H1 (cell line): ENCODE data around the gene SYN1. TPM values are rescaled to one million over a fixed set of nuclear protein-coding genes. Genes with fewer than 3 reads are reported as not detected.
A peak's percentile ranks its signal among the peaks of the same experiment; 100 is the strongest.

ENCODE experiments used
- CTCF ChIA-PET: fragments of 300-600 bp; sonication (Branson Sonifier 250); formaldehyde crosslinking; loops from one replicate; lab custom pipeline; 2021; ENCODE audit not compliant: partially characterized antibody; lab: Charles Lee
- POLR2A ChIA-PET: fragments of 300-600 bp; sonication (Branson Sonifier 250); formaldehyde crosslinking; loops from one replicate; lab custom pipeline; 2021; ENCODE audit warnings: inconsistent platforms; ENCODE audit not compliant: partially characterized antibody; lab: Charles Lee
- DNase-seq, 2 experiments: peaks; one replicate each; pipeline versions ENCODE4 v3.0.0 to v3.0.0-alpha.2; 2010 to 2022; ENCODE audit warnings: low spot score in 2 of 2, low read depth in 1 of 2, mixed read lengths in 1 of 2
- FAIRE-seq: peaks from 2 replicates; lab custom pipeline; 2011; peaks lifted over from hg19 to GRCh38; lab: Jason Lieb, UNC
- H2AFZ ChIP-seq: 2 replicates; pipeline ENCODE4 v1.8.1; 2012; ENCODE audit warnings: low read length, inconsistent platforms
- H2AK5ac ChIP-seq: 2 replicates; pipeline ENCODE4 v1.6.1; 2013; ENCODE audit warnings: low read depth, low read length
- H2BK120ac ChIP-seq: replicated peaks from 2 replicates; pipeline ENCODE3; 2013; ENCODE audit warnings: low read depth, low read length, inconsistent platforms
- H2BK12ac ChIP-seq: 2 replicates; pipeline ENCODE4 v1.6.1; 2013; ENCODE audit warnings: low read depth, low read length
- H2BK15ac ChIP-seq: 2 replicates; pipeline ENCODE4 v1.6.1; 2013; ENCODE audit warnings: low read length
- H2BK20ac ChIP-seq: 2 replicates; pipeline ENCODE4 v1.6.1; 2013; ENCODE audit warnings: low read length
- H2BK5ac ChIP-seq: 2 replicates; pipeline ENCODE4 v1.6.1; 2013; ENCODE audit warnings: low read depth, low read length
- H3K14ac ChIP-seq: 2 replicates; pipeline ENCODE4 v1.6.1; 2013; ENCODE audit warnings: inconsistent platforms; ENCODE audit not compliant: insufficient read length
- H3K18ac ChIP-seq: 2 replicates; pipeline ENCODE4 v1.6.1; 2013; ENCODE audit warnings: low read length; ENCODE audit errors: extremely low read depth
- H3K23ac ChIP-seq: 2 replicates; pipeline ENCODE4 v1.6.1; 2013; ENCODE audit warnings: inconsistent platforms; ENCODE audit not compliant: insufficient read length
- H3K23me2 ChIP-seq: 2 replicates; pipeline ENCODE4 v1.6.1; 2013; ENCODE audit warnings: low read depth, low read length
- H3K27ac ChIP-seq: 2 replicates; pipeline ENCODE4 v1.6.1; 2011; ENCODE audit warnings: low read depth, low read length, inconsistent platforms
- H3K27me3 ChIP-seq, 4 experiments: replicated peaks in 1 of 4; 1 replicate in 1 of 4; 2 replicates in 3 of 4; pipeline versions ENCODE4 v1.6.1 to v1.8.1; 2011 to 2013; ENCODE audit warnings: low read length in 3 of 4, mild to moderate bottlenecking in 3 of 4, inconsistent platforms in 2 of 4, mixed read lengths in 2 of 4, moderate library complexity in 1 of 4; ENCODE audit not compliant: control insufficient read depth in 3 of 4, insufficient read depth in 3 of 4; ENCODE audit errors: extremely low read depth in 1 of 4
- H3K36me3 ChIP-seq, 4 experiments: 2 replicates each; pipeline versions ENCODE4 v1.6.1 to v1.8.1; 2011 to 2013; ENCODE audit warnings: mild to moderate bottlenecking in 4 of 4, low read length in 3 of 4, moderate library complexity in 2 of 4, control low read depth in 1 of 4, inconsistent platforms in 1 of 4; ENCODE audit not compliant: insufficient read depth in 4 of 4, control insufficient read depth in 2 of 4
- H3K4ac ChIP-seq: replicated peaks from 2 replicates; pipeline ENCODE3; 2013; ENCODE audit warnings: low read length, low read depth, mixed read lengths, inconsistent platforms; ENCODE audit not compliant: insufficient read length
- H3K4me1 ChIP-seq, 4 experiments: replicated peaks in 1 of 4; 1 replicate in 1 of 4; 2 replicates in 3 of 4; pipeline versions ENCODE4 v1.6.1 to v1.8.1; 2011 to 2013; ENCODE audit warnings: low read length in 3 of 4, inconsistent platforms in 2 of 4, mixed read lengths in 1 of 4; ENCODE audit not compliant: insufficient read depth in 4 of 4, control insufficient read depth in 3 of 4
- H3K4me2 ChIP-seq, 2 experiments: 2 replicates each; pipeline versions ENCODE4 v1.6.1 to v1.8.1; 2011 to 2013; ENCODE audit warnings: low read depth in 2 of 2, low read length in 2 of 2, control low read depth in 1 of 2, inconsistent platforms in 1 of 2, mild to moderate bottlenecking in 1 of 2; ENCODE audit not compliant: insufficient read depth in 1 of 2
- H3K4me3 ChIP-seq, 4 experiments: fragments of 200-600, 300-600 bp in 1 of 4; sonication (generic), shearing (Covaris generic), sonication (Bioruptor Twin) in 1 of 4; 2 replicates each; pipeline versions ENCODE4 v1.5.1 to v1.8.1; 2011 to 2016; ENCODE audit warnings: low read length in 4 of 4, low read depth in 3 of 4, control low read depth in 2 of 4, inconsistent platforms in 2 of 4, mild to moderate bottlenecking in 2 of 4, mixed read lengths in 1 of 4, moderate library complexity in 1 of 4; ENCODE audit not compliant: insufficient read depth in 2 of 4; ENCODE audit errors: extremely low read depth in 1 of 4
- H3K56ac ChIP-seq: replicated peaks from 2 replicates; pipeline ENCODE3; 2013; ENCODE audit warnings: low read depth, mild to moderate bottlenecking, mixed read lengths, low read length, inconsistent platforms; ENCODE audit not compliant: insufficient read length
- H3K79me1 ChIP-seq: 2 replicates; pipeline ENCODE4 v1.6.1; 2013; ENCODE audit warnings: low read depth, low read length, control low read depth
- H3K79me2 ChIP-seq, 2 experiments: 2 replicates each; pipeline versions ENCODE4 v1.6.1 to v1.8.1; 2012 to 2013; ENCODE audit warnings: low read length in 2 of 2, mild to moderate bottlenecking in 2 of 2, inconsistent platforms in 1 of 2; ENCODE audit not compliant: insufficient read depth in 2 of 2, control insufficient read depth in 1 of 2
- H3K9ac ChIP-seq, 4 experiments: replicated peaks in 1 of 4; 1 replicate in 1 of 4; 2 replicates in 3 of 4; pipeline versions ENCODE4 v1.6.1 to v1.8.1; 2011 to 2013; ENCODE audit warnings: low read depth in 3 of 4, low read length in 3 of 4, control low read depth in 2 of 4, mild to moderate bottlenecking in 2 of 4, moderate library complexity in 2 of 4, inconsistent platforms in 1 of 4; ENCODE audit errors: extremely low read depth in 1 of 4
- H3K9me3 ChIP-seq, 2 experiments: 2 replicates each; pipeline versions ENCODE4 v1.6.1 to v1.8.1; 2012 to 2013; ENCODE audit warnings: mild to moderate bottlenecking in 2 of 2, moderate library complexity in 2 of 2, control low read depth in 1 of 2, inconsistent platforms in 1 of 2, low read depth in 1 of 2, low read length in 1 of 2, mixed read lengths in 1 of 2; ENCODE audit not compliant: insufficient read depth in 2 of 2
- H4K20me1 ChIP-seq, 2 experiments: replicated peaks in 1 of 2; 2 replicates each; pipeline versions ENCODE3 to v1.8.1; 2011 to 2013; ENCODE audit warnings: inconsistent platforms in 2 of 2, low read length in 2 of 2, mild to moderate bottlenecking in 1 of 2; ENCODE audit not compliant: insufficient read depth in 2 of 2, control insufficient read depth in 1 of 2
- H4K5ac ChIP-seq: 2 replicates; pipeline ENCODE4 v1.6.1; 2013; ENCODE audit warnings: low read length, low read depth, mixed read lengths, inconsistent platforms; ENCODE audit not compliant: insufficient read length
- H4K8ac ChIP-seq: 2 replicates; pipeline ENCODE4 v1.8.0; 2013; ENCODE audit warnings: mild to moderate bottlenecking, moderate library complexity, low read length, inconsistent platforms; ENCODE audit not compliant: insufficient read depth; ENCODE audit errors: extremely low read depth
- H4K91ac ChIP-seq: replicated peaks from 2 replicates; pipeline ENCODE3; 2013; ENCODE audit warnings: low read length, mixed read lengths, inconsistent platforms; ENCODE audit not compliant: insufficient read length
- CREB1 ChIP-seq: IDR thresholded peaks from 2 replicates; pipeline ENCODE4 v1.6.1; 2012; ENCODE audit warnings: inconsistent platforms
- CTCF ChIP-seq, 3 experiments: IDR thresholded peaks; 1 replicate in 2 of 3; 2 replicates in 1 of 3; pipeline versions ENCODE4 v1.5.1 to v1.6.1; 2011; ENCODE audit warnings: low read length in 3 of 3, mild to moderate bottlenecking in 3 of 3, inconsistent platforms in 2 of 3, low read depth in 1 of 3, moderate library complexity in 1 of 3; ENCODE audit not compliant: insufficient read depth in 1 of 3; ENCODE audit errors: control extremely low read depth in 1 of 3
- FOSL1 ChIP-seq: IDR thresholded peaks from 2 replicates; pipeline ENCODE4 v1.6.1; 2011; ENCODE audit warnings: mild to moderate bottlenecking, low read depth, low read length, moderate library complexity; ENCODE audit not compliant: insufficient read depth
- POLR2AphosphoS5 ChIP-seq: IDR thresholded peaks from 2 replicates; pipeline ENCODE4 v1.6.1; 2011; ENCODE audit warnings: low read depth, low read length
- RAD21 ChIP-seq, 2 experiments: IDR thresholded peaks in 1 of 2; conservative IDR thresholded peaks in 1 of 2; 2 replicates each; pipeline ENCODE4 v1.6.1; 2011; ENCODE audit warnings: low read depth in 2 of 2, low read length in 2 of 2, improper control_type of control experiment in 1 of 2, inconsistent platforms in 1 of 2, mild to moderate bottlenecking in 1 of 2, moderate library complexity in 1 of 2
- RFX5 ChIP-seq: IDR thresholded peaks from 2 replicates; pipeline ENCODE4 v1.6.1; 2011; ENCODE audit warnings: low read depth, low read length, improper control_type of control experiment, borderline replicate concordance
- SAP30 ChIP-seq: fragments of 300-600 bp; sonication (generic); IDR thresholded peaks from 2 replicates; pipeline ENCODE4 v1.7.1; 2012; ENCODE audit warnings: low read length, moderate library complexity, mild to moderate bottlenecking, inconsistent platforms; ENCODE audit not compliant: insufficient read depth, insufficient replicate concordance
- WGBS, 2 experiments: shearing (Covaris generic) in 1 of 2; methylation state at CpG; one replicate each; pipeline versions ENCODE4 v1.1.6 to v1.1.7; 2013 to 2015; ENCODE audit warnings: low lambda C conversion rate in 2 of 2, mixed read lengths in 2 of 2, inconsistent platforms in 1 of 2, low coverage in 1 of 2, missing lambda C conversion rate in 1 of 2; ENCODE audit not compliant: insufficient replicate concordance in 2 of 2, insufficient coverage in 1 of 2, insufficient read length in 1 of 2; ENCODE audit errors: extremely low coverage in 1 of 2, missing lambda C conversion rate in 1 of 2; 5-methylcytosine and 5-hydroxymethylcytosine counted together
- polyA plus RNA-seq, 7 experiments: library from polyadenylated mRNA; depleted of rRNA in 3 of 7; stranded (reverse) in 5 of 7; unstranded in 2 of 7; fragments of >200 nt in 5 of 7; fragments of 200-250 nt in 2 of 7; gene quantifications; 1 replicate in 5 of 7; 2 replicates in 1 of 7; 4 replicates in 1 of 7; pipeline versions ENCODE4 v1.2.1 to v1.2.3, GENCODE V29; 2011 to 2013; ENCODE audit warnings: missing spikeins in 2 of 7, mixed read lengths in 2 of 7
- total RNA-seq: library from RNA; stranded (reverse); fragmentation: NEBNext Ultra II Directional; extraction: Animal tissue kit (Norgen Biotek cat#: 25700); gene quantifications from 2 replicates; pipeline ENCODE4 v1.2.1, GENCODE V29; 2021
- TF ChIP-seq, protein P1 (sequence below): IDR thresholded peaks from 2 replicates; pipeline ENCODE4 v1.6.1; 2012; ENCODE audit warnings: inconsistent platforms

The SYN1 gene
- total and polyA plus RNA-seq, 2 of the 8 experiments (the other 6 are each of a cell fraction or from before 2014, with no cell fraction given), result 2.1 to 14.1 TPM

GRCh38 chrX:47644557-47645091 lies 25.0 kb upstream of the SYN1 start:
- no peak overlapping the region for H4K8ac ChIP-seq
- no peak overlapping the region for H3K56ac ChIP-seq
- H3K27ac ChIP-seq, result no peak overlapping the region
- no peak overlapping the region for H3K14ac ChIP-seq
- H3K9me3 ChIP-seq, result peaks cover 5 to 6% of the 10 kb centered on the region in 2 experiments; a peak in 2 of 4 replicates
- H3K36me3 ChIP-seq, result peaks cover 2 to 19% (median 12%) of the 10 kb centered on the region in 4 experiments; a peak in 6 of 8 replicates
- no peak overlapping the region for H3K4ac ChIP-seq
- no peak overlapping the region for H2AFZ ChIP-seq
- ChIA-PET POLR2A (interaction anchor here (1.1 to 1.6 kb wide), 3 partner anchors 14 to 21 kb away, joined by 3 to 4 read pairs (median 4); partner anchors contain the start of gene CFP), CTCF (interaction anchor here (0.6 to 3.1 kb wide), 30 partner anchors 10 to 199 kb away, joined by 3 to 15 read pairs (median 4); partner anchors contain the start of genes ARAF, CFP and TIMP1)
- no peak overlapping the region for H3K4me3 ChIP-seq
- H3K4me1 ChIP-seq, result peaks cover 0 to 6% (median 0%) of the 10 kb centered on the region in 4 experiments; a peak in 1 of 7 replicates
- no peak overlapping the region for H3K9ac ChIP-seq
- H3K79me1 ChIP-seq, result no peaks in the 10 kb centered on the region; the same call in 1 of the 2 replicates
- no peak overlapping the region for H2AK5ac ChIP-seq
- no peak overlapping the region for H2BK120ac ChIP-seq
- no peak overlapping the region for H2BK15ac ChIP-seq
- H4K91ac ChIP-seq, result no peak overlapping the region
- H3K79me2 ChIP-seq, result peaks cover 4 to 18% of the 10 kb centered on the region in 2 experiments; a peak in 3 of 4 replicates
- H3K27me3 ChIP-seq, result no peaks in the 10 kb centered on the region
- 65% methylated on average over 12 of the region's 12 CpGs; no CpG with 5 or more reads in 1 of the 2 experiments for whole genome bisulfite sequencing, 2 experiments
- FAIRE-seq, result peak; percentile 85
- DNase-seq, result no peak
- H2BK20ac ChIP-seq, result no peak overlapping the region
- H4K5ac ChIP-seq, result no peak overlapping the region
- H2BK5ac ChIP-seq, result no peak overlapping the region
- no peak overlapping the region for H3K23ac ChIP-seq
- H3K18ac ChIP-seq, result no peak overlapping the region
- no peaks in the 10 kb centered on the region for H3K23me2 ChIP-seq
- peaks cover 0 to 8% of the 10 kb centered on the region in 2 experiments for H4K20me1 ChIP-seq
- H3K4me2 ChIP-seq, result no peak overlapping the region
- no peak overlapping the region for H2BK12ac ChIP-seq
- TF ChIP-seq FOSL1, result no peak
- no peak for TF ChIP-seq RFX5
- TF ChIP-seq, protein P1, sequence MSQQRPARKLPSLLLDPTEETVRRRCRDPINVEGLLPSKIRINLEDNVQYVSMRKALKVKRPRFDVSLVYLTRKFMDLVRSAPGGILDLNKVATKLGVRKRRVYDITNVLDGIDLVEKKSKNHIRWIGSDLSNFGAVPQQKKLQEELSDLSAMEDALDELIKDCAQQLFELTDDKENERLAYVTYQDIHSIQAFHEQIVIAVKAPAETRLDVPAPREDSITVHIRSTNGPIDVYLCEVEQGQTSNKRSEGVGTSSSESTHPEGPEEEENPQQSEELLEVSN, result no peak
- peak; percentile 50 to 76 (median 74) for TF ChIP-seq CTCF (IDR thresholded peaks at IDR 0.05; ENCODE audit: control extremely low read depth in 1 of 3, insufficient read depth in 1 of 3, low read depth in 1 of 3, low read length in 3 of 3)
- TF ChIP-seq RAD21 (IDR thresholded peaks at IDR 0.05 in 1 of 2, conservative IDR thresholded peaks at IDR 0.05 in 1 of 2; ENCODE audit: low read depth in 2 of 2, low read length in 2 of 2), result peak; percentile 37 to 48; a peak in 3 of 4 replicates
- TF ChIP-seq CREB1, result 0 out of 2 replicates have a peak, but pooled peaks have one; percentile 29
- no peak for TF ChIP-seq SAP30
- TF ChIP-seq POLR2AphosphoS5, result no peak
